GM19397 (cell line): ENCODE measurements around the gene RFX1.
"Not testable (repeated sequence)": the region's sequence is repeated elsewhere in the genome, so short reads cannot be mapped to it uniquely, and the experiment has no call there.

ENCODE experiments used
- ATAC-seq: cut with Tn5 transposase; IDR thresholded peaks from one replicate; pipeline ENCODE4 v1.9.1; 2021; ENCODE audit warnings: mild to moderate bottlenecking, moderate library complexity; ENCODE audit not compliant: unreplicated experiment

The RFX1 gene

DNA sequence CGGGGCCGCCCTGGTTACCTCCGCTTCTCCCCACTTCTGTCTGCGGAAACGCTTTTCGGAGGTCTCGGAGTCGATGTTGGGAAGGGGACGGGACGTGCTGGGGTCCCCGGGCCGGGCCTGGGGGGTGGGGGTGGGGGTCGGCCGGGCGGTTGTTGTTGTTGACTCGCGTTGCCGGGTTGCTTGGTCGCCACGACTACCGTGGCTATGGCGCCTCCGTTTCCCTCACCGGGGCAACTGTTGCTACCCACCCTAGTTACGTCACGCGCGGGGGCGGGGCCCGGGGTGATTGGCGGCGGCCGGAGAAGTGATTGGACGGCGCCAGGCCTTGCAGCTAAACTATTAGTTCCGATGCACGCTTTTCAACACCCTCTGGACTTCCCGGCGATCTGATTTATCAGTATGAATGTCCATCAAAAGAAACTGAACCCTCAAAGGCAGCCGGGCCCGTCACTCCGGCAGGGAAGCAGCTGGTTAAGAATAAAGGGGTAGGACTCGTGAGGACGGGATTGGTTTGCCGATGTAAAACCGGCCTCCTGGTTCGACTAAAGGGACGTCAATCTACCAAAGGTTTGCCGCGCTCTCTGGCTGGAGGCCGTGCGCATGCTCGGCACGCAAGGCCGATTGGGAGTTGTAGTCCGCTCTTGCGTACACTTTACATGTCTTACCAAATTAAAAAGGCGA lies at the start of gene RFX1:
Gene RFX1 (minus strand): TSS at position 236 of the 681 bp plus-strand sequence. CDS start 12,477 bp downstream, outside the sequence.
- ATAC-seq: peak; percentile 65

DNA sequence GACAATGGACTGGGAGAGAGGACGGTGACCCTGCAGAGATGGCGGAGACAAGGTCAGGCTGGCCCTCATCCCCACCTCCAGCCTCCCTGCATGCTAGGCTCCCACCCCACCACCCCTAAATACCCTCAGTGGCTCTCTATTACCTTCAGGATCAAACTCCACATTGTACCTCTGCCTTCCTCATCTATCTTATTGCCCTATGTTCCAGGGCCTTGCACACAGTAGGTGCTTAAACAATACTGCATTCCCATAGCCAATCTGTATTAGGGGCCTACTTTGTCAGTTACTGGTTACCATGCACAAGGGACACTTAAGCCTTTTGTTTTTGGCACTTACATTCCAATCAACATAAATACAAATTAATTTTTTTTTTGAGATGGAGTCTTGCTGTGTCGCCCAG lies 49.3 kb upstream of the RFX1 start:
- no peak for ATAC-seq

DNA sequence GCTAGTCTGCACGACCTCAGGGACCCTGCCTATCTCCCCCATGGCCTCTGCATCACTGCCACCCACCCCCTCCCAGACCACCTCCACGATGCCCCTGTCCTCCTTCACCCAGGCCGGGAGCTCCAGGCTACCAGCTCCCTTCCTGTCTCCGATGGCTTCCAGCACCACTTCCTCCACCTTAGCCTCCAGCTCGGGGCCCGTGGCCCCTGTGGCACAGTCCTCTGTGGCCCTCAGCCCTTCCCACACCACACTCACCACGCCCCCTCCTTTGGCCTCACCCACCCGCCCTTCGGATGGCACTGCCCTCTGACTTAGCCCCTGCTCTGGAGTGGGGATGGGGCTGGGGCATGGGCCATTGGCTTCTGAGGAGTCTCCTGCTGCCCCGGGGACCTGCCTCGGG lies 48.6 kb upstream of the RFX1 start:
- ATAC-seq: no peak

DNA sequence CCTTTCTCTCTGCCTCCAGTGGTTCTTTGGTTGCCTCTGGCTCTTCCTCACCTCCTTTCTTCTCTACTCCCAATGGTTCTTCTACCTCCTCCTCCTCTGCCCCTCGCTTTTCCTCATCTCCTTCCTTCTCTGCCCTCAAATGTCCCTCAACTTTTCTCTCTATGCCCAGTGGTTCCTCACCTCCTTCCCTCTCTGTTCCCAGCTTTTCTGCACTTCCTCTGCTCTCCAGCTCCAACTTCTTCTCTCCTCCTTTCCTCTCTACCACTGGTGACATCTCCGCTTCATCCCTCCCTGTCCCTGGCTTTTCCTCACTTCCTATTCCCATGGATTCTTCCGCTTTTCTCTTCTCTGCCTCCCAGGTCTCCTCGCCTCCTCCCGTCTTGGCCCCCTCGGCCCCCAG lies 48.0 kb upstream of the RFX1 start:
- ATAC-seq: no peak

DNA sequence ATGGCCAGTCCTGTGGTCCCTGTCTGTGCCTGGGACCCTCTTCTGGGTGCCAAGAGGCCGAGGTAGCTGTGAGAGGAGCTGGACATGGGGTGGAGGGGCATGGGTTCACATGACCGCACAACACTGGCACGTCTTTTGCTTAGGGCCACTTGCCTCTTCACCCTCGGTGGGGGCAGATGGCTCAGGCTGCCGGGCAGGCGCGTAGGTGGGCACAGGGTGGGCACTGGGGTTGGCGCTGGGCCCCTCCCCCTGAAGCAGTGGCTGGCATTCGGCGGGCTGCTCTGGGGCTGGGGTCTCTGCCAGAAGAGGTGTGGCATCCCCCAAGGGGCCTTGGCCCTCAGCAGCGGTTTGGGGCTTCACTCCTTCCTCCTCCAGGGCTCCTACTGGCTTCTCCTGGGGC lies 47.4 kb upstream of the RFX1 start:
- ATAC-seq: no peak

DNA sequence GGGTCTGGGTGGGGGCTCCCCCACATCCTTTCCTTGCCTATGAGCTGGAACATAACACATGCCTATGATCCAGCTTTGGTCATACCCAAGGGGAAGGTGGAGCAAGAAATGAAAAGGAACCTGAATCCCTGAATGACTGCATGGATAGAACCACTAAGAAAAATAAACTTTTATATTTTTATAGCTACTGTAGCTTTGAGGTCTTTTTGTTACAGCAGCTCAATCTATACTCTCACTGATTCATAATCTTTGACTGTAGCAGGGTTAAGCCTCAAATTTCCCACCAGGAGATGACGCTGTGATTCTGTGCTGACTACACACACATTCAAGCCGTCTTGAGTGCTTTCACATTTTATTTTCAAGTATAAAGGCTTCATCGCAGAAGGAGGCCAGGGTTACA lies 46.9 kb upstream of the RFX1 start:
- ATAC-seq: no peak

DNA sequence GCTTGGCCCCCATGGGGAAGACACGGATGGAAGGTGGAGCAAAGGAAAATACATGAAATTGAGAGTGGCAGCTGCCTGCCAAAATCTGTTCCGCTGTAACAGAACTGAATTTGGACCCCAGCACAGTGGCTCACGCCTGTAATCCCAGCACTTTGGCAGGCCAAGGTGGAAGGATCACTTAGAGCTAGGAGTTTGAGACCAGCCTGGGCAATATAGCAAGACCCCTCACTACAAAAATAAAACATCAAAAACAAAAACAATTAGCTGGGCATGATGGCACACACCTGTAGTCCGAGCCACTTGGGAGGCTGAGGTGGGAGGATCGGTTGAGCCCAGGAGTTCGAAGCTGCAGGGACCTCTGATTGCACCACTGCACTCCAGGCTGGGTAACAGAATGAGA lies 46.4 kb upstream of the RFX1 start:
- no peak for ATAC-seq

DNA sequence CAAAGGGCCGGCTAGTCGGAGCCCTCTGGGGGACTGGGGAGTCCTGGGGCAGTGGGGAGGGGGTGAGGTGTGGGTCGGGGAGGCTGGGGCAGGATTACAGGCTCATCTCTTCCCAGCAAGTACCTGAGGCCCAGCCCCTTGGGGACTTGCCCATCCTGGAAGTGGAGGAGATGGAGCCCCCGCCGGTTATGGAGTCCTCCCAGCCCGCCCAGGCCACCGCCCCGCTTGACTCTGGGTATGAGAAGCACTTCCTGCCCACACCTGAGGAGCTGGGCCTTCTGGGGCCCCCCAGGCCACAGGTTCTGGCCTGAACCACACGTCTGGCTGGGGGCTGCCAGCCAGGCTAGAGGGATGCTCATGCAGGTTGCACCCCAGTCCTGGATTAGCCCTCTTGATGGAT lies 45.9 kb upstream of the RFX1 start:
- ATAC-seq: no peak

DNA sequence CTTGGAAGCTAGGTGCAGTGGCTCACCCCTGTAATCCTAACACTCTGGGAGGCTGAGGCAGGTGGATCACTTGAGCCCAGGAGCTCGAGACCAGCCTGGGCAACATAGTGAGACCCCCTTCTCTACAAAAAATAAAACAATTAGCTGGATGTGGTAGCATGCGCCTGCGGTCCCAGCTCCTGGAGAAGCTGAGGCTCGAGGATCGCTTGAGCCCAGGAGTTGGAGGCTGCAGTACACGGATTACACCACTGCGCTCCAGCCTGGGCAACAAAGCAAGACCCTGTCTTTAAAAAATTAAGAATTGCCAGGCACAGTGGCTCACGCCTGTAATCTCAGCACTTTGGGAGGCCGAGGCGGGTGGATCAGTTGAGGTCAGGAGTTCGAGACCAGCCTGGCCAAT lies 44.8 kb upstream of the RFX1 start:
- not testable (repeated sequence) for ATAC-seq

DNA sequence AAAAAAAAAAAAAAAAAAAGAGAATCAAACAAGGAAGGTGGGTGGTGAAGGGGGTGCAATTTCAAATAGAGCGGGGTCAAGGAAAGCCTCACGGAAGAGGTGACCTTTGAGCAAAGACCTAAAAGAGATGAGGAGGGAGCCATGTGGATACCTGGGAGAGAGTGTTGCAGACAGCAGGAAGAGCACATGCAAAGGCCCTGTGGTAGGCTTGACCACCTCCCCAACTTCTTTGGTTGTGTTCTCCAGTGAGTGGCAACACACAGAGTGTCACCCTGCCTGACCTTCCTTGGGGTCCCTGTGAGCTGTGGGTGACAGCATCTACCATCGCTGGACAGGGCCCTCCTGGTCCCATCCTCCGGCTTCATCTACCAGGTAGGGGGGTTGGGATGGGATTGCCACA lies 44.4 kb upstream of the RFX1 start:
- ATAC-seq: no peak

DNA sequence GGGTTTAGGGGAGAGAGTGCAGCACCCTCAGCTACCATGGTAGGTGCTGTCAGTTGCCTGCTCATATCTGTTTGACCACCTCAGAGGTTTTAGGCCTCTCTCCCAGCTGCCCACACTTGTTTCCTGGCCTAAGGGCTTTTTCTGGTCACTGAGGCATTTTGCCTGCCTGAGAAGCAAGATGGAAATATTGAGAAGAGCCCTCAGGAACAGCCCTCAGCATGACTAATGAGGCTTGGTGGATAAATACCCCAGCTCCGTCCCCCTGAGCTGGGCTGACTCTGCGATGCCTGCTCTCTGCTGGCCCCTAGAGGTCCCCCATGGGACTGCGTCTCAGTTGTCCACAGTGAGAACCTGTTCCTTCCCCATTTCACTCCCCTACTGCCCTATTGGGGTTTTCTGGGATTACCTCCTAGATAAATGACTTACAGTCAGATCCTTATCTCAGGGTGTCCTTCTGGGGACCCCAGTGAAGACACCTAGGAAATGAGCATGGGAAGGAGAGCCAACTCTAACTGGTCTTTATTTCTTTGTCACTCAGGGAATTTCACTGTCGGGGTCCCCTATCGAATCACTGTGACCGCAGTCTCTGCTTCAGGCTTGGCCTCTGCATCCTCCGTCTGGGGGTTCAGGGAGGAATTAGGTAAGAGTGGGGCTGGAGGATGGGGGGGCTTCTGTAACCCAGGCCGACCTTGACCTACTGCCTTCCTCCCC lies 42.5 kb upstream of the RFX1 start:
- no peak for ATAC-seq

DNA sequence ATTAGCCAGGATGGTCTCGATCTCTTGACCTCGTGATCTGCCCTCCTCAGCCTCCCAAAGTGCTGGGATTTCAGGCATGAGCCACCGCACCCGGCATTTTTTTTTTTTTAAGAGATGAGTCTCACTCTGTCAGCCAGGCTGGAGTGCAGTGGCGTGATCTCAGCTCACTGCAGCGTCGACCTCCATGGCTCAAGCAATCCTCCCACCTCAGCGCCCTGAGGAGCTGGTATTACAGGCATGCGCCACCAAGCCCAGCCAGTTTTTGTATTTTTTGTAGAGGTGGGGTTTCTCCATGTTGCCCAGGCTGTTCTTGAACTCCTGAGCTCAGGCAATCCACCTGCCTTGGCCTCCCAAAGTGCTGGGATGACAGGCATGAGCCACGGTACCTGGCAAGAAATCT lies 41.7 kb upstream of the RFX1 start:
- not testable (repeated sequence) for ATAC-seq

DNA sequence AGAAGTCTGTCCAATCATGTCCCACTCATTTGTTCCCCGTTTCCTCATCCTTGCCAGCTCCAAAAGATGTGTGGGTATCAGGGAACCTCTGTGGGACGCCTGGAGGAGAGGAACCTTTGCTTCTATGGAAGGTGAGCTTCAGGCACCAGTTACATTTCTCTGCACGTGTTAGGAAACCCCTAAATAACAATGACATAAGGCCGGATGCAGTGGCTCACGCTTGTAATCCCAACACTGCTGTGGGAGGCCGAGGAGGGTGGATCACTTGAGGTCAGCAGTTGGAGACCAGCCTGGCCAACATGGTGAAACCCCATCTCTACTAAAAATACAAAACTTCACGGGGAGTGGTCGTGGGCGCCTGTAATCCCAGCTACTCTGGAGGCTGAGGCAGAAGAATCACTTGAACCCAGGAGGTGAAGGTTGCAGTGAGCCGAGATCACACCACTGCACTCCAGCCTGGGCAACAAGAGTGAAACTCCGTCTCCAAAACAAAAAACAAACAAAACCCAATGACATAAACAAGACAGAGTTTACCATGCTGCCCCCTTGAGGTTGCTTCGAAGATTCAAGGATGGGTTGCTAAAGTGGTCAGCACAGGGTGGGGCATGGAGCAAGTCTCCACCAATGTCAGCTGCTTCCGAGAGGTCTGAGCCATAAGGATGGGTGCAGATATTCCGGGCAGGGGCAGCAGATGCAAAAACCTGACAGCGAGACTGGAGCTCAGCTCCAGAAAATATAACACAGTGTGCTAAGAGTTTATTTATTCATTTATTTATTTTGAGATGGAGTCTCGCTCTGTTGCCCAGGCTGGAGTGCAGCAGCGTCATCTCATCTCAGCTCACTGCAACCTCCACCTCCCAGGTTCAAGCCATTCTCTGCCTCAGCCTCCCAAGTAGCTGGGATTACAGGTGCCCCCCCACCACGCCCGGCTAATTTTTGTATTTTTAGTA lies 36.8 kb upstream of the RFX1 start:
- ATAC-seq: not testable (repeated sequence)

DNA sequence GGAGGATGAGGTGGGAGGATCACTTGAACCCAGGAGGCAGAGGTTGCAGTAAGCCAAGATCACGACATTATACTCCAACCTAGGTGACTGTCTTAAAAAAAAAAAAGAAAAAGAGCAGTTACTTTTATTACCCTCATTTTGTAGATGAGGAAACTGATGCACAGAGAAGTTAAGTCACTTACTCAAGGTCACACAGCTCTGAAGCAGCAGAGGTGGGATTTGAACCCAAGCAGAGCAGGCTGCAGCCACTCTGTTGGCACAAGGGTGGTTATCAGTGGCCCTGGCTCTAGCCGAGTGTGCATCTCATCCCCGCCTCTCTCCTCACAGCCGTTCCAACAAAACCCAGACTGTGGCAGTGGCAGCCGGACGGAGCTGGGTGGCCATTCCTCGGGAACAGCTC lies 33.1 kb upstream of the RFX1 start:
- ATAC-seq: no peak

DNA sequence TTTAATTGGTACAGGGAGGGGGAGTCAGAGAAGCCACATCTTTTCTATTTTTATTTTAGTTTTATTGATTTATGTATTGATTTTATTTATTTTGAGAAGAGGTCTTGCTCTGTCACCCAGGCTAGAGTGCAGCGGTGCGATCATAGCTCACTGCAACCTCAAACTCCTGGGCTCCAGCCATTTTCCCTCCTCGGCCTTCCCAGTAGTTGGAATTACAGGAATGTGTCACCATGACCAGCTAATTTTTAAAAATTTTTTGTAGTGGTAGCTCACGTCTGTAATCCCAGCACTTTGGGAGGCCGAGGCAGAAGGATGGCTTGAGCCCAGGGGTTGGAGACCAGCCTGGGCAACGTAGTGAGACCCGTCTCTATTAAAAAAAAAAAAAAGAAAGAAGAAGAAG lies 29.6 kb upstream of the RFX1 start:
- no peak for ATAC-seq

DNA sequence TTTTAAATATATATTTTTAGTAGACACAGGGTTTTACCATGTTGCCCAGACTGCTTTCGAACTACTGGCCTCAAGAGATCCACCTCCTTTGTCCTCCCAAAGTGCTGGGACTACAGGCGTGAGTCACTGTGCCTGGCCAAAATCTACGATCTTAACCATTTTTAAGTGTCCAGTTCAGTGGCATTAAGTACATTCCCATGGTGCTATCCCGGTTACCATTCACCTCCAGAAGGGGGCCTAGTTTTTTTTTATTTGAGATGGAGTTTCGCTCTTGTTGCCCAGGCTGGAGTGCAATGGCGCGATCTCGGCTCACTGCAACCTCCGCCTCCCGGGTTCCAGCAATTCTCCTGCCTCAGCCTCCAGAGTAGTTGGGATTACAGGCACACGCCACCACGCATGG lies 29.0 kb upstream of the RFX1 start:
- not testable (repeated sequence) for ATAC-seq

DNA sequence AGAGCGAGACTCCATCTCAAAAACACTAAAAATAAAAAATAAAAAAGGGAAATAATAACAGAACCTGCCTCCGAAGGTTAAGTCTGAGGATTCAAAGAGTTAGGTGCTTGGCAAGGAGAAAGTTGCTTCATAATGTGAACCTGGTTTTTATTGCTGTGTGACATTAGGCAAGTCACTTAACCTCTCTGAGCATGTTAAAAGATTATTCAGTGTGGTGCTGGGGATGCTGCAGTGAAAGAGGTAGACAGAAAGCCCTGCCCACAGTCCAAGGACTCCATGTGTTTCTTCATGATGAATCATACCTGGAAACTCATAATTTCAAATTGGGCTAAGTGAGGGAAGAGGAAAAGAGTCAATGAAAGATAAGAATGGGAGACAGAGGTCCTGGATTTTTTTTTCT lies 27.8 kb upstream of the RFX1 start:
- no peak for ATAC-seq

DNA sequence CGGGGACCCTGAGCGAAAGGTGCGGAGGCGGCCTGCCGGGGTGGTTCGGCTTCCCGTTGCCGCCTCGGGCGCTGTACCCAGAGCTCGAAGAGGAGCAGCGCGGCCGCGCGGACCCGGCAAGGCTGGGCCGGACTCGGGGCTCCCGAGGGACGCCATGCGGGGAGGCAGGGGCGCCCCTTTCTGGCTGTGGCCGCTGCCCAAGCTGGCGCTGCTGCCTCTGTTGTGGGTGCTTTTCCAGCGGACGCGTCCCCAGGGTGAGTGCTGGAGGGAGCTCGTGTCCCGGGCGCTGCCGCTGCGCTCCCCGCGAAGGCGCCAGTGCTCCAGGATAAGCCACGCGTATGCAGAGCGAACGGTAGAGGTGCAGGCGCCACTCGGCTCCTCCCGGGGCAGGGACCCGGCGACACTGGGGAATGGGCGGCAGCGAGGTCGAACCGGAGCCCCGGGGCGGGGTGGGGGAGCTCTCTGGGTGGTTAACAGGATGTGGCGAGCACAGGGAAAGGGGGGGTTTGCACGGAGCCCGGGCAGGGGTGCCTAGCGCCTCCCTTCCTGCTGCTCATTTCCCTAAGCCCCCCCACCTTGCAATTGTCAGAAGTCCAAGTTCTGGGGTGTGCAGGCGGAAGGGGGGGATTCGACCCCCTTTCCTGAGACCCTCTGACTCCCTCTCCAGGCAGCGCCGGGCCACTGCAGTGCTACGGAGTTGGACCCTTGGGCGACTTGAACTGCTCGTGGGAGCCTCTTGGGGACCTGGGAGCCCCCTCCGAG lies 25.8 kb upstream of the RFX1 start, which contains the start of gene IL27RA:
Gene IL27RA (plus strand): TSS at position 44 of the 762 bp plus-strand sequence. CDS start 111 bp downstream, at position 155.
- peak; percentile 54 for ATAC-seq

DNA sequence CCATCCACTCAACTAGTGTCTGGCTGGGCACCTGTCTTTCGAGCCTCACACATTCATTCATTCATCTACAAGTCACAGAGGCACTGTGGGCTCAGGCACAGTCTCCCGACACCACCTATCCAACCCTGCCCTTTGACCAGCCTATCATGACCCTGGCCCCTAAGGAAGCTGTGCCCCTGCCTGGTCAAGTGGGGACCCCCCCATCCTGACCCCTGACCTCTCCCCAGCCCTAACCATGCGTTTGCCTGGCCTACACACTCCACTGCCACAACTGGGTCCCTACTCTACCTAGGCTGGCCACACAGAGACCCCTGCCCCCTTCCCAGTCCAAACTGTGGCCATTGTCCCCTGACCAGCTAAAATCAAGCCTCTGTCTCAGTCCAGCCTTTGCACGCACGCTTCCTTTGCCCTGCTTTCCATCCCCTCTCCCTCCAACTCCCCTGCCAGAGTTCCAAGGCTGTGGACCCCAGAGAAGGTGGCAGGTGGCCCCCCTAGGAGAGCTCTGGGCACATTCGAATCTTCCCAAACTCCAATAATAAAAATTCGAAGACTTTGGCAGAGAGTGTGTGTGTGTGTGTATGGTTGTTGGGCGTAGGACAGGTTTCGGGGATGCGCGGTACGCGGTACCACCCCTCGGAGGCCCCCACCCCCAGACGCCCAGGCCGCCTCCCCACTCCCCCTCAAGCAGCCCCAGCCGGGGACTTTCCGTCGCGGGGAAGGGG lies 25.0 kb upstream of the RFX1 start:
- ATAC-seq: no peak

DNA sequence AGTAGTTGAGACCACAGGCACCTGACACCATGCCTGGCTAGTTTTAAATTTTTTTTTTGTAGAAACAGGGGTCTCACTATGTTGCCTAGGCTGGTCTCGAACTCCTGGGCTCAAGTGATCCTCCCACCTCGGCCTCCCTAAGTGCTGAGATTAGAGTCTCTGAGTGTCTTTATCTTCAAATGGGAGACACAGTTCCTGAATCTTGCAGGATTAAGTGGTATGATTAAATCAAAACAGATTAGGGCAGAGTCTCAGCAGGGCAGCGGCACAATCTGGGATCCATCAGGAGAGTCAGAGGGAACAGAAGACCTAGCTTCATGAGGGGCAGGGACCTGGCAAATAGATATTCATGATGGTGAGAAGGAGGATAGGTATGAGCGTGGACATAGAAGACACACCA lies 22.8 kb upstream of the RFX1 start:
- ATAC-seq: no peak
